Right renal pelvis (tissue), 4 donors: ENCODE data around the gene NAA38. TPM values are rescaled to one million over a fixed set of nuclear protein-coding genes. Genes with fewer than 3 reads are reported as not detected.

ENCODE experiments used
- DNase-seq, 4 donors: peaks; one replicate each; pipeline ENCODE4 v3.0.0-alpha.2; 2013; ENCODE audit warnings: low read depth in 4 of 4, low spot score in 3 of 4, missing footprints in 1 of 4
- polyA plus RNA-seq, 4 donors: library from polyadenylated mRNA; unstranded; fragments of 120-200 nt; gene quantifications; one replicate each; pipeline ENCODE4 v1.2.1, GENCODE V29; 2013; ENCODE audit not compliant: insufficient read length in 4 of 4

The NAA38 gene
- 100 to 1,000 TPM in 1 of 4 donors, 10 to 100 TPM in 3; 74.9 to 109 (median 81.6) TPM for polyA plus RNA-seq

GRCh38 chr17:7856811-7857712 lies at the start of gene NAA38:
NAA38 (minus strand) TSS chr17:7857559; CDS start chr17:7857463, 96 bp downstream.
- peak; percentile 98 to 99 (median 98) for DNase-seq

DNA sequence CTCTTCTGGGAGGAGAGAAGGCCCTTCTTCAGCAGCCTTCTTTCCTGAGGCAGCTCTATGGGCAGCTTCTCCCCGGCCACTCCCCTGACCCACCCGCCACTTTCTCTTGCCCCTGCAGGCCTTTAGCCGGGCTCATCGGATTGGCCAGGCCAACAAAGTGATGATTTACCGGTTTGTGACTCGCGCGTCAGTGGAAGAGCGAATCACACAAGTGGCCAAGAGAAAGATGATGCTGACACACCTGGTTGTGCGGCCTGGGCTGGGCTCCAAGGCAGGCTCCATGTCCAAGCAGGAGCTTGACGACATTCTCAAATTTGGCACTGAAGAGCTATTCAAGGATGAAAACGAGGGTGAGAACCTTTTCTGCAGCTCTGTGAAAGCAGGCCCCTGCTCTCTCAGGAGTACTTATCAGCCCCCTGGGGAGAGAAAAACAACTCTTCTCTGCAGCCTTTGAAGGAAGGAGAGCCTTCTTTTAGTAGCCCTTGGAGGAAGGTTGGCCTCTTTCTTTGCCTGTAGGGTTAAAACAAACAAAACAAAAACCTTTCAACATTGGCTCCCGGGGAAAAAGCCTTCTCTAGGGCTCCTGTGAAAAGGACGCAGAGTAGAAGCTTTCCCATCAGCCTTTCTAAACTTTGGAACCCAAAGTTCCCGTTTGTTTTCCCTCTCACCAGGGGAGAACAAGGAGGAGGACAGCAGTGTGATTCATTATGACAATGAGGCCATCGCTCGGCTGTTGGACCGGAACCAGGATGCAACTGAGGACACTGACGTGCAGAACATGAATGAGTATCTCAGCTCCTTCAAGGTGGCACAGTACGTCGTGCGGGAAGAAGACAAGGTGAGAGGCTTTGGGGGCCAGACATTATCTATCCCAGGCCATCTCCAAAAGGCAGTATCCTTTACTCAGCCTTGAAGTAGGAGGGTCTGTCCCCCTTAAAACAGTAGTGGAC lies 46.1 kb upstream of the NAA38 start:
- DNase-seq = no peak

DNA sequence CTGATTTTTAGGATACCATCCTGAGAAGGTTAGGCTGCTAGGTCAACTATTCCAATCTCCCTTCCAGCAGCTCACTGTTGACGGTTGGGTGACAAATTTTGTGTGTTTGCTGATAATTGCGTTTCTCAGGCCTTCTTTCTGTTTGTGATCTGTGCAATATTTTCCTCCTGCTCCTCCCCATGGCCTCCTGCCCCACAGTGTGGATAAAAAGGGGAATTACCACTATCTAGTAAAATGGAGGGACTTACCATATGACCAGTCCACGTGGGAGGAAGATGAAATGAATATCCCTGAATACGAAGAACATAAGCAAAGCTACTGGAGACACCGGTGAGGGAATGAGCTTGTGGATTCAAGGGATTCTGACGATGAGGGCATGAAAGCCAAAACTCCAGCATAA lies 40.4 kb upstream of the NAA38 start:
- DNase-seq = no peak

- no peak for DNase-seq
Observed at GRCh38 chr17:7897090-7897489, 39.7 kb upstream of the NAA38 start.

DNA sequence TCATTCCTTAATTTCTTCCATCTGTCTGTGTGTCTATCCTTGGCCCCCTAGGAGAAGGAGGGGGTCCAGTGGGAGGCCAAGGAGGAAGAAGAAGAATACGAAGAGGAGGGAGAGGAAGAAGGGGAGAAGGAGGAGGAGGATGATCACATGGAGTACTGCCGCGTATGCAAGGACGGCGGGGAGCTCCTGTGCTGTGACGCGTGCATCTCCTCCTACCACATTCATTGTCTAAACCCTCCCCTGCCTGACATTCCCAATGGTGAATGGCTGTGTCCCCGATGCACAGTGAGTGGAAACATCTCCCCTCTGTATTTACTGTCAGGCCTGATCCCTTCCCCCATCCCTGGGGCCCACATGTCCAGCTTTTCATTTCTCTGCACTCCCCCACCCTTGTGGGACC lies 37.5 kb upstream of the NAA38 start:
- DNase-seq = no peak

DNA sequence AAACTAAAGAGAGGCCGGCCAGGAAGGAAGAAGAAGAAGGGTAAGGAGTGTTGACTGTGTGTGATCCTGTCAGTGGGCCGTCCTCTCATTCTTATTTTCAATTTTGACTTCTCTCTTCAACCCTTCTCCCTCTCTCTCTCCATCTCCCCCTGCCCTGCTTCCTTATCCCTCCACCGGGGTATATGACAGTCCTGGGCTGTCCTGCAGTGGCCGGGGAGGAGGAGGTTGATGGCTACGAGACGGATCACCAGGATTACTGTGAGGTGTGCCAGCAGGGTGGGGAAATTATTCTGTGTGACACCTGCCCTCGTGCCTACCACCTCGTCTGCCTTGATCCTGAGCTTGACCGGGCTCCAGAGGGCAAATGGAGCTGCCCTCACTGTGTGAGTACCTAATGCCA lies 36.9 kb upstream of the NAA38 start:
- no peak for DNase-seq

- DNase-seq = no peak
Observed at GRCh38 chr17:7893187-7893880, 36.0 kb upstream of the NAA38 start.

- peak in 3 of 4 donors; percentile 58 to 80 (median 75) for DNase-seq
Observed at GRCh38 chr17:7889166-7889955, 32.0 kb upstream of the NAA38 start.

GRCh38 chr17:7888184-7888920 lies 31.0 kb upstream of the NAA38 start, which contains the start of gene CHD3:
CHD3 (plus strand) TSS chr17:7888789; CDS start chr17:7889001, 212 bp downstream.
- DNase-seq = no peak

DNA sequence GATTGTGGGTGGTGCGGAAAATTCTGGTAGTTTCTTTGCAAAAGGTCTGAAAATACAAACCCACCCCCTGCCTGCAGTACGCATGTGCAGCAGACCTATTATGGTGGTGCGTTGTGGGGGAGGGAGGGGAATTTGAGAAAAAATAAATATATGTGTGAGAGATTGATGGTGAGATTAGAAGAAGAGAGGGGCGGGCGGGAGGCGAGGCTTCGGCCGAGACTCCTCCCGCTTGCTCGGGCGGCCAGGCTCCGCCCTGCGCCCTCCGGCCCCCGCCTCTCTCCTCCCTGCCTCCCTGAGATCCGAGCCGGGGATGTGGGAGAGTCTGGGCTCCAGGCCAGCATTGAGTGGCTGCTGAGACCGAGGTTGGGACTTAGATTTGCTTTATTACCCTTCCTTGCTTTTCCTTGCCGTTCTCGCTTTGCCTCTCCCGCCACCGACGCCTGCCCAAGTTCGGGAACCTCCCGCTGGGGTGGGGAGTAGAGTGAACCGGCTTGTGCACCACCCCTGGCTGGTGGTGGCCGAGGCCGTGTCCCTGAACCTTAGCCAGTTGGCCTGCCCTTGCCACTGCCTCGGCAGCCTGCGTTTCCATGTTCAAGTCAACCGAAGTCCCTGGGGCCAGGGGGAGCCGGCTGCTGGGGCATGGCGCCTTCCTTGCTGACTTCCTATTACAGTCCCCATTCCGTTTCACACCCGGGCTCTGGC lies 30.3 kb upstream of the NAA38 start:
- peak; percentile 91 to 95 (median 94) for DNase-seq

GRCh38 chr17:7887038-7887481 lies 29.7 kb upstream of the NAA38 start:
- DNase-seq = no peak

DNA sequence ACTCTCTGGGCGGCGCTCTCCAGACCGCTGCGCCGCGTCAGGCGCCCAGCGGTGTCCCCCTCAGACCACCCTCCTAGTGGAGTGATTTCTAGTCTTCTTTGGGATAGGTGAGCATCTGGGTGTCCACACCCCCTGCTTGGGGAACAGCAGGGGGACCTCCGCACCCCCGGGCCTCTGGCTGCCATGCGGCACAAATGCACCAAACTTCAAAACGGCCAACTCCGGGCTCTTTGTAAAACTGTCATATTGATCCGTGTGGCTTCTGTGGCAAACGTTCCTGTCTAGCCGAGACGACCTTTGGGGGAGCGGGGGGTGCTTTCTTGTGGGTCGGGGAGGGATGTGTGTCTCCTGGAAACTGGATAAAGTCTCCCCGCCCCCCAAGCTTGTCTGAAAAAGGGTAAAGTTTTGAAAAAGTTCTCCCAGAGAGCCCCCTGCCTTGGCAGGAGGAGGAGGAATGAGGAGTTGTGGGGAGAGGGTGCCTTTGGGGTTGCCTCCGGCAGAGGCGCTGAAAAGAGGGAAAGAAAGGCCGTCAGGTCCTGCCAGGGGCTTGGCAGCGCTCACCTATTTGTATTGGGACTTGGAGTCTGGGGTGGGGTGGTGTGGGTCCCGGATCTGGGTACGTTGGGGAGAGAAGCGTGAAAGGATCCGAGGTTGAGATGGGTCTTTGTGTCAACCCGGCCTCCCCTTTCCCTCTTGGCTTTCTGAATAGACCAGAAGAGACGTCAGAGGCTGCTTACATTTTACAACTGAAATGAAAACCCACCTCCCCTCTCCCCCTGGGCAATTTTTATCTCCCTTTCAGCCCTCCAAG lies 29.1 kb upstream of the NAA38 start:
- peak in 3 of 4 donors; percentile 18 to 59 (median 27) for DNase-seq

DNA sequence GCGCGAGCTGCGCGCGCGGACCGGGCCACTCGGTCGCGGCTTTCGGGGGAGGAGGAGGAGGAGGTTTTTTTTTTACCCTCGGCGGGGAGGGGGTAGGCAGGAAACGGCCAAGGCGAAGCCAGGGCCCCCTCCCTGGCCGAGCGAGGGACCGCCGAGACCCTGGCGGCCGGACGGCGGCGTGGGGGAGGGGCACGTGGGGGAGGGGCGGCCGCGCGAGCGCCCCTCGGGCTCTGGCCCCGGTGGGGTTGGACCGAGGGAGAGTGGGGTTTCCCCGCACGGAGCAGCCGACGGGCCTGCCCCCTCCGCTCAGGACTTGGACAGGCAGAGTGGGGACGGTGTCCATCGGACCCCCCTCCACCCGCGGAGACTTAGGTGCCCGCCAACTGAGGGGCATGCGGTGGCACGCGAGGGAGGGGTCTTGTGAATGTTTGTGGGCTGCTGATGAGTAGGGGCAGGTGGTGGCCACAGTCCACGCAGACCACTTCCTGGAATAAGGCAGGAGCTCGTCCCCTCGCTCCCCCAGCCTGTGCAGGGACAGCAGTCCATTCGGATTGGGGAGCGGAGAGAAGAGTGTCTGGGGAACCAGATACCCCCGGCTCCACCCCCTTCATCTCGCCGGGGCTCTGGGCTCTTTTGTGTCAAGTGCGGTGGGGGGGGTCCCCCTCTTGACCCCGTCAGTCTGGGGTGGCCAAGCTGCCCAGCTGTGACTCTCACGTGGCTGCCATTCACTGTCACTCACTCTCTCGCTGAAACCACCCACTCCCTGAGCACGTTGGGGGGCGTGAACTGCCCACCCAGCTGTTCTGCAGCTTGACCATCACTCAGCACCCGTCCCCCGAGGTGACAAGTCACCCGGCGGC lies 28.2 kb upstream of the NAA38 start:
- peak in 3 of 4 donors; percentile 52 to 72 (median 65) for DNase-seq

GRCh38 chr17:7884581-7885366 lies 27.4 kb upstream of the NAA38 start:
- DNase-seq = no peak

DNA sequence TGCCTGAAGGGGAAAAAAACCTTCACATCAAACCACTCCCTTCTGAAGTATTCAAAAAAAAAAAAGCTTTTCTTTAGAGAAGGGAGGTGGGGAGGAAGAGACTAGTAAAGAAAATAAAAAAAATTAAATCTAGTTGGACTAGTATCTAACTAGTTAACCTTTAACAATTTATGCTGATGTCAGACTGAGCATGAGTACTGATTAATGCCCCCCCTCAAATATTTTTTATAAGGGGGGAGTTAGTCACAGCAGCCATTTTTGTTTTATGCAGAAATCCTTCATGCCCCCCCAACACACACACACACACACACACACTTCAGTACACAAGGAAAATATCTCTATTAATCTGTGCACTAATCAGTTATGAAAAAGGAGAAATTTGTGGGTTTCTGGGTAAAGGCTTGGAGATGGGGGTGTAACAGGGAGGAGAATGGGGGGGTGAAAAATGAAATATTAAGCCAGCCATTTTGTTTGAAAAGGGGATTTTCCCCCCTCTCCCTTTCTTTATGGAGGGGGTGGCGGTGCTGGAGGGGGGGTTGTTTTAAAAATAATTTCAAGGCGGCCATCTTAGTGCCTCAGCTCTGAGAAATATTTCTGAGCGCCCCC lies 26.5 kb upstream of the NAA38 start:
- DNase-seq = peak in 2 of 4 donors; percentile 36 to 43
